Adrenal gland (tissue), 12 donors: ENCODE measurements around the gene LIPM. TPM values are rescaled to one million over a fixed set of nuclear protein-coding genes. Genes with fewer than 3 reads are reported as not detected.

Experiments
- DNase-seq, 7 donors: peaks; one replicate each; pipeline ENCODE4 v3.0.0-alpha.2; 2019 to 2020
- H3K27ac ChIP-seq, 5 donors: fragments of 200-600 bp; sonication (generic) in 4 of 5; 1 replicate in 3 of 5; 2 replicates in 2 of 5; pipeline versions ENCODE4 v1.5.1 to v1.8.0; 2016 to 2020; ENCODE audit warnings: mild to moderate bottlenecking in 1 of 5
- H3K27me3 ChIP-seq: fragments of 200-600 bp; 2 replicates; pipeline ENCODE4 v1.8.0; 2021
- H3K36me3 ChIP-seq, 2 donors: fragments of 200-600 bp; replicated peaks in 1 of 2; 1 replicate in 1 of 2; 2 replicates in 1 of 2; pipeline versions ENCODE4 v1.5.1 to v1.8.0; 2018 to 2022
- H3K4me1 ChIP-seq, 2 donors: fragments of 200-600 bp; replicated peaks in 1 of 2; 1 replicate in 1 of 2; 2 replicates in 1 of 2; pipeline versions ENCODE4 v1.5.1 to v1.8.0; 2018 to 2021
- H3K4me3 ChIP-seq, 4 donors: fragments of 200-600 bp; sonication (generic) in 3 of 4; one replicate each; pipeline ENCODE4 v1.5.1; 2016 to 2018
- H3K9me3 ChIP-seq, 3 donors: fragments of 200-600 bp; sonication (generic) in 1 of 3; replicated peaks in 1 of 3; 1 replicate in 2 of 3; 2 replicates in 1 of 3; pipeline versions ENCODE4 v1.5.1 to v1.8.0; 2016 to 2021
- POLR2A ChIP-seq, 2 donors: fragments of 450-650 bp; IDR thresholded peaks; one replicate each; pipeline ENCODE4 v1.6.1; 2017; ENCODE audit warnings: antibody characterized with exemption in 2 of 2, mild to moderate bottlenecking in 2 of 2, moderate library complexity in 1 of 2
- WGBS, 4 donors: extraction: QIAGEN DNeasy Blood & Tissue Kit in 2 of 4; methylation state at CpG; one replicate each; pipeline versions ENCODE4 v1.1.5 to v1.1.7; 2013 to 2017; 5-methylcytosine and 5-hydroxymethylcytosine counted together
- intact Hi-C, 2 donors: fragments of 100-400 bp; cut with DNase I; formaldehyde crosslinking; loops; one replicate each; pipeline versions ENCODE4 v1.14.1 to v1.15.0; 2022 to 2023
- polyA plus RNA-seq, 3 donors: library from polyadenylated mRNA; stranded (reverse); fragments of 200-250 nt in 2 of 3; fragments of 350-450 nt in 1 of 3; fragmentation: Illumina TruSeq in 1 of 3; extraction: RNeasy Lipid Tissue Mini Kit (QIAGEN cat#74804) in 1 of 3; gene quantifications; one replicate each; pipeline ENCODE4 v1.2.3, GENCODE V29; 2013 to 2014
- total RNA-seq, 9 donors: library from RNA; depleted of rRNA in 4 of 9; stranded (reverse); fragments of >200 nt in 4 of 9; fragments of 120-200 nt in 1 of 9; fragmentation: NEBNext Ultra II Directional in 1 of 9; extraction: Animal tissue kit (Norgen Biotek cat#: 25700) in 1 of 9; gene quantifications; one replicate each; pipeline versions ENCODE4 v1.1.0 to v1.2.4, GENCODE V29; 2013 to 2023
- TF ChIP-seq, protein P1 (sequence below), 6 experiments: fragments of 450-650 bp in 4 of 6; fragments of 200-600 bp in 2 of 6; sonication (generic) in 1 of 6; IDR thresholded peaks; 1 replicate in 5 of 6; 2 replicates in 1 of 6; pipeline versions ENCODE4 v1.5.1 to v1.8.0; 2016 to 2021; ENCODE audit warnings: antibody characterized with exemption in 6 of 6, mild to moderate bottlenecking in 2 of 6, moderate library complexity in 1 of 6
- donor health status: healthy with polysubstance abuse.
- donor health status: Bipolar disorder and iron deficiency.
- donor health status: DM: yes; HTN: yes; CAD: no.
- donor health status: DM: no; HTN: no; CAD: no.
- donor health status: DM: no; HTN: no; CAD: no.
- donor health status: DM: yes; HTN: yes; CAD: no.

Gene LIPM
- total and polyA plus RNA-seq, 12 donors, result not detected

DNA sequence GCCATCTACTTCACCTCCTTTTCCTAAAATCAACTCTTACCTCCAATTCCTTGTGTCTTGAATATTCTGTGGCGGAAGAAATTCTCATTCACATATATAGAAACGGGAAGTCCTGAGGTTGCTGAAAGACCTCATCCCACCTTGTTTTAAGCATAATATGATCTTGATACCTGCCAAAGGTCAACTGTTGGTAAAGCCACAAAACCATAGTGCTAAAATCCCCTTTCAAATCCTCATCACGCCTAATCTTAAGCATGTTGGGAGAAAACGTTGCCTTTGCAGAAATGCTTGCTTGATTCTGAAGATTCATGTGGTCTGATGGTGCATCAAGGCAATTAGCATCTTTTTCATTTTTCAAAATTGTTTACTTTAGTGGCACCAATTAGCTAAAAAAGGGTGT lies 40.6 kb downstream of the LIPM start:
- Histone ChIP-seq H3K27me3 (no peaks in the 10 kb centered on the region), H3K36me3 (no peaks in the 10 kb centered on the region), H3K9me3 (no peaks in the 10 kb centered on the region), H3K4me1 (peaks cover 0 to under 1% of the 10 kb centered on the region in 2 donors), H3K27ac (no peak overlapping the region), H3K4me3 (no peak overlapping the region)
- WGBS, 4 donors, result 89 to 94% (median 93%) methylated on average over 4 of the region's 4 CpGs
- DNase-seq, result no peak
- TF ChIP-seq, protein P1, sequence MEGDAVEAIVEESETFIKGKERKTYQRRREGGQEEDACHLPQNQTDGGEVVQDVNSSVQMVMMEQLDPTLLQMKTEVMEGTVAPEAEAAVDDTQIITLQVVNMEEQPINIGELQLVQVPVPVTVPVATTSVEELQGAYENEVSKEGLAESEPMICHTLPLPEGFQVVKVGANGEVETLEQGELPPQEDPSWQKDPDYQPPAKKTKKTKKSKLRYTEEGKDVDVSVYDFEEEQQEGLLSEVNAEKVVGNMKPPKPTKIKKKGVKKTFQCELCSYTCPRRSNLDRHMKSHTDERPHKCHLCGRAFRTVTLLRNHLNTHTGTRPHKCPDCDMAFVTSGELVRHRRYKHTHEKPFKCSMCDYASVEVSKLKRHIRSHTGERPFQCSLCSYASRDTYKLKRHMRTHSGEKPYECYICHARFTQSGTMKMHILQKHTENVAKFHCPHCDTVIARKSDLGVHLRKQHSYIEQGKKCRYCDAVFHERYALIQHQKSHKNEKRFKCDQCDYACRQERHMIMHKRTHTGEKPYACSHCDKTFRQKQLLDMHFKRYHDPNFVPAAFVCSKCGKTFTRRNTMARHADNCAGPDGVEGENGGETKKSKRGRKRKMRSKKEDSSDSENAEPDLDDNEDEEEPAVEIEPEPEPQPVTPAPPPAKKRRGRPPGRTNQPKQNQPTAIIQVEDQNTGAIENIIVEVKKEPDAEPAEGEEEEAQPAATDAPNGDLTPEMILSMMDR (IDR thresholded peaks at IDR 0.05), result no peak
- TF ChIP-seq POLR2A (IDR thresholded peaks at IDR 0.05), result no peak
- intact Hi-C loops, result no loop called here

DNA sequence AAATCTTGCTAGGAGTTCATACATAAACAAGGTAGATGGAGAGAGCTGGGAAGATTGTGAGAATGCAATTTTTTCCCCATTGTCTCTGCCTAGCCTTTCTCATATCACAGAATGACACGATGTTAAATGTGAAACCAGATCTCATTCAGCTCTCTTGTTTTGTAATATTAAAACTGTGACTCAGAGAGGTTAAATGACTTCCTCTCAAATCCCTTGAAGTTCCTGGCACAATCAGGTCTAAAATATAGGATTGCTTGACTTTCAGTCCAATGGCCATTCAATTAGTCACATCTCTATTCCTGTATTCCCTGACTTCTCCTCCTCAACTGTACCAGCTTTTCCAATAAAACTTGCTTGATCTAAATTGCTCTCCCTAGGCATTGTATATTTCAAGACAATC lies 46.0 kb downstream of the LIPM start:
- whole genome bisulfite sequencing, 4 donors, result 0% methylated on average over 1 of the region's 1 CpG
- Histone ChIP-seq H3K4me1 (peaks cover 8% of the 10 kb centered on the region in 2 donors), H3K27me3 (no peaks in the 10 kb centered on the region), H3K27ac (peak overlapping the region in 3 of 5 donors; percentile 14 to 58 (median 16)), H3K9me3 (no peaks in the 10 kb centered on the region), H3K36me3 (no peaks in the 10 kb centered on the region), H3K4me3 (no peak overlapping the region)
- no peak for DNase-seq
- intact Hi-C loops, result no loop called here
- TF ChIP-seq, protein P1 (IDR thresholded peaks at IDR 0.05), result no peak
- TF ChIP-seq POLR2A (IDR thresholded peaks at IDR 0.05), result peak in 1 of 2 donors; percentile 28

DNA sequence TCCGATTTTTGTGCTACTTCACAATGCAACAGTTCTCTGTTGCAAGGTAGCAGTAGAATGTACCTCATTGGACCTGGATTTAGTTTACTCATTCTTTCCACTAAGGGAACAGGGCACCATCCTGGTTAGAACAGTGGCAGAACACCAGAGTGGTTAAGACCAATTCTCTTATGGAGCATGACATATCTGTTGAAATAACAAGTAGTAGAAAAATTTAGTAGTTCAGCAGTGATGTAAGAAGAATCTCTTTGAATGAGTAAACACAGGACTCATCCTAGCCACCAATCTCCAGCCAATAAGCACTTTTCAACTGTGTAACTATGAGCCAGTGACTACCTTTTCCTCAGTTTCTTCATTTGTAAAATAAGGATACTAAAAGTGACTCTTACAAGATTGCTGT lies 46.7 kb downstream of the LIPM start:
- Histone ChIP-seq H3K36me3 (no peaks in the 10 kb centered on the region), H3K9me3 (no peaks in the 10 kb centered on the region), H3K27ac (no peak overlapping the region), H3K4me1 (peaks cover 8% of the 10 kb centered on the region in 2 donors), H3K4me3 (no peak overlapping the region), H3K27me3 (no peaks in the 10 kb centered on the region)
- no peak for DNase-seq
- TF ChIP-seq POLR2A (IDR thresholded peaks at IDR 0.05), result no peak
- TF ChIP-seq, protein P1 (IDR thresholded peaks at IDR 0.05), result no peak
- intact Hi-C loops, result no loop called here
- 77 to 97% (median 91%) methylated on average over 1 of the region's 1 CpG for WGBS, 4 donors

DNA sequence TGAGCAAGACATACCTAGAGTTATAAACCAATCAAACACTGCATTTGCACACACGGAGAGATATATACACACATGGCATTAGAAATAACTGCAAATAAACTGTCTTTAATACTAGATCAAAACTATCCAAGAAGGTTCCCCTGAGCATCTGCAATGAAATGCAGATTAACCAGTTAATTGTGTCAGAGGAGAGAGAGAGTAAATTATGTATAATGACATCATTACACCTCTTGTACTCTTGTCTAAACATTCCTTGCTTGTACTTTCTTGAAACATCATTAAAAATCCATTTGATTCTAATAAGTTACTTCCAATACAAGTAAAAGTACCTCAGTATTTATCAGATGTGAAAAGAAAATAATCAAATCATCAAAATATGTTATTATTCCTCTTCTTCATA lies 48.2 kb downstream of the LIPM start:
- WGBS, 4 donors, result 81 to 96% (median 92%) methylated on average over 1 of the region's 1 CpG
- no peaks in the 10 kb centered on the region for H3K36me3 ChIP-seq
- no peaks in the 10 kb centered on the region for H3K9me3 ChIP-seq
- no peak for DNase-seq
- intact Hi-C loops, result no loop called here
- no peak overlapping the region for H3K27ac ChIP-seq
- no peaks in the 10 kb centered on the region for H3K27me3 ChIP-seq
- H3K4me1 ChIP-seq, result peaks cover 8% of the 10 kb centered on the region in 2 donors
- TF ChIP-seq, protein P1 (IDR thresholded peaks at IDR 0.05), result no peak
- TF ChIP-seq POLR2A (IDR thresholded peaks at IDR 0.05), result no peak
- no peak overlapping the region for H3K4me3 ChIP-seq
